Neural cell (in vitro differentiated cells): ENCODE results near the gene GAPDH.

Experiments used
- EZH2 ChIP-seq: fragments of 200-600, 300-800 bp; shearing (Covaris generic), sonication (generic); IDR thresholded peaks from 2 replicates; pipeline ENCODE4 v1.6.1; 2014; ENCODE audit warnings: antibody characterized with exemption, low read length, borderline replicate concordance, mild to moderate bottlenecking; ENCODE audit not compliant: insufficient read depth, poor library complexity, severe bottlenecking
- POLR2AphosphoS5 ChIP-seq: IDR thresholded peaks from 2 replicates; pipeline ENCODE4 v1.6.1; 2012
- RAD21 ChIP-seq: fragments of 450-650 bp; conservative IDR thresholded peaks from 2 replicates; pipeline ENCODE4 v1.6.1; 2014; ENCODE audit warnings: antibody characterized with exemption, mild to moderate bottlenecking, moderate library complexity
- TF ChIP-seq, protein P1 (sequence below): fragments of 450-650 bp; IDR thresholded peaks from 2 replicates; pipeline ENCODE4 v1.5.1; 2014; ENCODE audit warnings: antibody characterized with exemption, mild to moderate bottlenecking, moderate library complexity; ENCODE audit not compliant: poor library complexity, severe bottlenecking

DNA sequence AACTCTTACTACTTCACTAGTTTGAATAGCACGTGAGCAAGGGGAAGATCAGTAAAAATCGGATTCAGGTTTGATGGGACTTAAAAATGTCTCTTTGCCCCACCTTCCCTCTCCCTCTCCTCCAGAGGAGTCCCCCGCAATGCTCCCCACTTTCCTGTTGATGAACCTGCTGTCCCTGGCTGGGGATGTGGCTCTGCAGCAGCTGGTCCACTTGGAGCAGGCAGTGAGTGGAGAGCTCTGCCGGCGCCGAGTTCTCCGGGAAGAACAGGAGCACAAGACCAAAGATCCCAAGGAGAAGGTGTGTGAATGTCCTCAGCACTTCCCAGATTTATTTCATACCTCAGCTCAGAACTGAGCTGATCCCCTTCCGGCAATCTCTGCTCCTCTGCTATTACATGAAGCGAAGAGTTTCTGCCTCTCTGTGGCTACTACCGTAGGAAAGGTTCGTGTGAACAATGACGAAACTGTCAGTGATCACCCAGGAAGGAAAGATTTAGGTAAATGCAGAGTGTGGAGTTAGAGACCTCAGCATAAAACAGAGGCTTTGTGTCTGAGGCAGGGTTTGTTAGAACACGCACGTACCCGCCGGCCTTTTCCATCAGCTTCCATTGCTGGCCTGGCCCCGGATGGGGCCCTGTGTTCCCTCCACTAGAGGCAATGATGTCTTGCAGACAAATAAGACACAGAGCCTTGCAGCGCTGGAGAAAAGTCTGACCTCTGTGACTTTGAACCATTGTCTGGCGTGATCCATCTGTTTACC, 7.4 kb upstream of the GAPDH start:
- no peak for TF ChIP-seq EZH2
- TF ChIP-seq, protein P1, sequence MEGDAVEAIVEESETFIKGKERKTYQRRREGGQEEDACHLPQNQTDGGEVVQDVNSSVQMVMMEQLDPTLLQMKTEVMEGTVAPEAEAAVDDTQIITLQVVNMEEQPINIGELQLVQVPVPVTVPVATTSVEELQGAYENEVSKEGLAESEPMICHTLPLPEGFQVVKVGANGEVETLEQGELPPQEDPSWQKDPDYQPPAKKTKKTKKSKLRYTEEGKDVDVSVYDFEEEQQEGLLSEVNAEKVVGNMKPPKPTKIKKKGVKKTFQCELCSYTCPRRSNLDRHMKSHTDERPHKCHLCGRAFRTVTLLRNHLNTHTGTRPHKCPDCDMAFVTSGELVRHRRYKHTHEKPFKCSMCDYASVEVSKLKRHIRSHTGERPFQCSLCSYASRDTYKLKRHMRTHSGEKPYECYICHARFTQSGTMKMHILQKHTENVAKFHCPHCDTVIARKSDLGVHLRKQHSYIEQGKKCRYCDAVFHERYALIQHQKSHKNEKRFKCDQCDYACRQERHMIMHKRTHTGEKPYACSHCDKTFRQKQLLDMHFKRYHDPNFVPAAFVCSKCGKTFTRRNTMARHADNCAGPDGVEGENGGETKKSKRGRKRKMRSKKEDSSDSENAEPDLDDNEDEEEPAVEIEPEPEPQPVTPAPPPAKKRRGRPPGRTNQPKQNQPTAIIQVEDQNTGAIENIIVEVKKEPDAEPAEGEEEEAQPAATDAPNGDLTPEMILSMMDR = no peak
- TF ChIP-seq RAD21 = no peak
- TF ChIP-seq POLR2AphosphoS5 = no peak
